Gastrocnemius medialis (tissue), 4 donors: ENCODE data around the gene RBM38.

ENCODE experiments used
- CTCF ChIP-seq, 5 experiments: fragments of 450-650 bp in 3 of 5; fragments of 200-600 bp in 2 of 5; sonication (generic) in 2 of 5; IDR thresholded peaks in 4 of 5; conservative IDR thresholded peaks in 1 of 5; 1 replicate in 4 of 5; 2 replicates in 1 of 5; pipeline ENCODE4 v1.5.1; 2016 to 2019; ENCODE audit warnings: antibody characterized with exemption in 5 of 5, mild to moderate bottlenecking in 3 of 5, moderate library complexity in 3 of 5
- POLR2A ChIP-seq, 2 donors: fragments of 450-650 bp; IDR thresholded peaks; one replicate each; pipeline ENCODE4 v1.6.1; 2017; ENCODE audit warnings: antibody characterized with exemption in 2 of 2, mild to moderate bottlenecking in 2 of 2, moderate library complexity in 2 of 2

- TF ChIP-seq CTCF (IDR thresholded peaks at IDR 0.05 in 4 of 5, conservative IDR thresholded peaks at IDR 0.05 in 1 of 5): no peak
- no peak for TF ChIP-seq POLR2A (IDR thresholded peaks at IDR 0.05)
Measured at GRCh38 chr20:57450931-57451330, 59.7 kb downstream of the RBM38 start.
